ENCODE data around the gene MAPK9.
"Not testable (repeated sequence)": the region's sequence is repeated elsewhere in the genome, so short reads cannot be mapped to it uniquely, and the experiment has no call there.

MAPK9 gene

GRCh38 chr5:180303226-180304015, 11.5 kb upstream of the MAPK9 start:
- TF ChIP-seq CTCF (conservative IDR thresholded peaks at IDR 0.05; ENCODE audit: low read depth, low read length) = no peak

GRCh38 chr5:180302256-180302655, 10.4 kb upstream of the MAPK9 start:
- no peak for DNase-seq (ENCODE audit: low read depth)
- TF ChIP-seq CTCF (conservative IDR thresholded peaks at IDR 0.05; ENCODE audit: low read depth, low read length) = no peak

More at GRCh38 chr5:180303226-180304015, 11.5 kb upstream of the MAPK9 start:
- no peak overlapping the region for H3K4me3 ChIP-seq (ENCODE audit: low read length)
- DNase-seq (ENCODE audit: low read depth) = no peak

GRCh38 chr5:180301253-180301652, 9.4 kb upstream of the MAPK9 start:
- TF ChIP-seq CTCF (conservative IDR thresholded peaks at IDR 0.05; ENCODE audit: low read depth, low read length) = no peak
- no peak overlapping the region for H3K4me3 ChIP-seq (ENCODE audit: low read length)
- DNase-seq (ENCODE audit: low read depth) = no peak

More at GRCh38 chr5:180302256-180302655, 10.4 kb upstream of the MAPK9 start:
- no peak overlapping the region for H3K4me3 ChIP-seq (ENCODE audit: low read length)

GRCh38 chr5:180299526-180299925, 7.6 kb upstream of the MAPK9 start:
- no peak for TF ChIP-seq CTCF (conservative IDR thresholded peaks at IDR 0.05; ENCODE audit: low read depth, low read length)
- DNase-seq (ENCODE audit: low read depth) = no peak
- no peak overlapping the region for H3K4me3 ChIP-seq (ENCODE audit: low read length)

- not testable (repeated sequence) for DNase-seq (ENCODE audit: low read depth); H3K4me3 ChIP-seq (ENCODE audit: low read length)
Measured at GRCh38 chr5:180299014-180299413, 7.1 kb upstream of the MAPK9 start.

GRCh38 chr5:180297587-180298282, 5.9 kb upstream of the MAPK9 start:
- no peak overlapping the region for H3K4me3 ChIP-seq (ENCODE audit: low read length)
- TF ChIP-seq CTCF (conservative IDR thresholded peaks at IDR 0.05; ENCODE audit: low read depth, low read length) = no peak
- DNase-seq (ENCODE audit: low read depth) = no peak

GRCh38 chr5:180296771-180297170, 4.9 kb upstream of the MAPK9 start:
- no peak for DNase-seq (ENCODE audit: low read depth)
- no peak overlapping the region for H3K4me3 ChIP-seq (ENCODE audit: low read length)
- TF ChIP-seq CTCF (conservative IDR thresholded peaks at IDR 0.05; ENCODE audit: low read depth, low read length) = no peak
